ENCODE data around the gene PRKCE.

PRKCE gene

GRCh38 chr2:45928946-45929345 is 277.5 kb downstream of the PRKCE start:
- intact Hi-C loops (cut with micrococcal nuclease) = no loop called here
- H3K4me3 Mint-ChIP-seq = no peak overlapping the region
- H3K4me1 Mint-ChIP-seq (ENCODE audit: low read depth) = peaks cover 17% of the 10 kb centered on the region
- H3K27ac Mint-ChIP-seq = no peak overlapping the region
- no peaks in the 10 kb centered on the region for H3K9me3 Mint-ChIP-seq
- no peaks in the 10 kb centered on the region for H3K36me3 Mint-ChIP-seq (ENCODE audit: low read depth)
- H3K27me3 Mint-ChIP-seq = peaks cover 2% of the 10 kb centered on the region

- Mint-ChIP-seq H3K27ac (no peak overlapping the region), H3K36me3 (ENCODE audit: low read depth) (no peaks in the 10 kb centered on the region), H3K4me1 (ENCODE audit: low read depth) (peaks cover 14% of the 10 kb centered on the region), H3K4me3 (no peak overlapping the region), H3K9me3 (no peaks in the 10 kb centered on the region), H3K27me3 (peaks cover 2% of the 10 kb centered on the region)
- intact Hi-C loops (cut with micrococcal nuclease) = loop anchor here (5.0 kb wide), 1 partner anchor 38 kb away; no protein-coding TSS in a partner anchor
Observed at GRCh38 chr2:45929674-45930395, 278.4 kb downstream of the PRKCE start.

DNA sequence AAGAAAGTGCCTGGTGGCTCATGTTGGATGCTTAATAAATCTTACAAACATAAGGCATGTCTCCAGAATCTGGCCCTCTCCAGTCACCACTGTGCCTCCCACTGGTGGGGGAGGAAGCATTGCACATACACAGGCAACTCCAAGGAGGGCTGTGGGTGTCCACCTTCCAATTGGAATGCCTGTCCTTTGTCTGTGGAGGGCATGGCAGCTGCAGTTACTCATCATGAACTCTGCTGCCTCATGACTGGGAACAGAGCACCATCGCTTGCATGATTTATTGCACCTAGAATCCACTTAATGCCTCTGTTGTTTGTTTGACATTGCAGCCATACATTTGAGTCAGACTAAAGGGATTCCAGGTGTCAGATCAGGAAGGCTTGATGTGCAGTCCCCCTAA is 278.9 kb downstream of the PRKCE start:
- H3K27ac Mint-ChIP-seq = no peak overlapping the region
- no peak overlapping the region for H3K4me3 Mint-ChIP-seq
- H3K4me1 Mint-ChIP-seq (ENCODE audit: low read depth) = peaks cover 13% of the 10 kb centered on the region
- H3K27me3 Mint-ChIP-seq = peaks cover 2% of the 10 kb centered on the region
- no peaks in the 10 kb centered on the region for H3K36me3 Mint-ChIP-seq (ENCODE audit: low read depth)
- intact Hi-C loops (cut with micrococcal nuclease) = loop anchor here (5.0 kb wide), 1 partner anchor 38 kb away; no protein-coding TSS in a partner anchor
- H3K9me3 Mint-ChIP-seq = no peaks in the 10 kb centered on the region

GRCh38 chr2:45932278-45932975 is 281.0 kb downstream of the PRKCE start:
- intact Hi-C loops (cut with micrococcal nuclease) = loop anchor here (5.0 kb wide), 1 partner anchor 40 kb away; no protein-coding TSS in a partner anchor
- H3K4me3 Mint-ChIP-seq = no peak overlapping the region
- H3K36me3 Mint-ChIP-seq (ENCODE audit: low read depth) = no peaks in the 10 kb centered on the region
- peaks cover 2% of the 10 kb centered on the region for H3K27me3 Mint-ChIP-seq
- H3K27ac Mint-ChIP-seq = no peak overlapping the region
- H3K4me1 Mint-ChIP-seq (ENCODE audit: low read depth) = peaks cover 19% of the 10 kb centered on the region
- no peaks in the 10 kb centered on the region for H3K9me3 Mint-ChIP-seq

GRCh38 chr2:45935791-45936622 is 284.5 kb downstream of the PRKCE start:
- Mint-ChIP-seq H3K27ac (no peak overlapping the region), H3K4me1 (ENCODE audit: low read depth) (peaks cover 6% of the 10 kb centered on the region), H3K36me3 (ENCODE audit: low read depth) (no peaks in the 10 kb centered on the region), H3K4me3 (no peak overlapping the region), H3K9me3 (no peaks in the 10 kb centered on the region), H3K27me3 (peaks cover 2% of the 10 kb centered on the region)
- intact Hi-C loops (cut with micrococcal nuclease) = loop anchor here (1.0 to 2.0 kb wide), 2 partner anchors 157 to 293 kb away; no protein-coding TSS in a partner anchor

- intact Hi-C loops (cut with micrococcal nuclease) = loop anchor here (1.0 to 2.0 kb wide), 2 partner anchors 158 to 293 kb away; no protein-coding TSS in a partner anchor
- H3K27me3 Mint-ChIP-seq = no peaks in the 10 kb centered on the region
- no peak overlapping the region for H3K4me3 Mint-ChIP-seq
- H3K27ac Mint-ChIP-seq = no peak overlapping the region
- no peaks in the 10 kb centered on the region for H3K36me3 Mint-ChIP-seq (ENCODE audit: low read depth)
- no peaks in the 10 kb centered on the region for H3K9me3 Mint-ChIP-seq
- H3K4me1 Mint-ChIP-seq (ENCODE audit: low read depth) = peaks cover 6% of the 10 kb centered on the region
Observed at GRCh38 chr2:45936623-45936979, 285.1 kb downstream of the PRKCE start.

- intact Hi-C loops (cut with micrococcal nuclease) = loop anchor here (2.0 kb wide), 1 partner anchor 159 kb away; no protein-coding TSS in a partner anchor
- H3K9me3 Mint-ChIP-seq = no peaks in the 10 kb centered on the region
- H3K27me3 Mint-ChIP-seq = no peaks in the 10 kb centered on the region
- H3K27ac Mint-ChIP-seq = no peak overlapping the region
- H3K36me3 Mint-ChIP-seq (ENCODE audit: low read depth) = no peaks in the 10 kb centered on the region
- peaks cover 6% of the 10 kb centered on the region for H3K4me1 Mint-ChIP-seq (ENCODE audit: low read depth)
- H3K4me3 Mint-ChIP-seq = no peak overlapping the region
Observed at GRCh38 chr2:45937990-45938389, 286.5 kb downstream of the PRKCE start.

DNA sequence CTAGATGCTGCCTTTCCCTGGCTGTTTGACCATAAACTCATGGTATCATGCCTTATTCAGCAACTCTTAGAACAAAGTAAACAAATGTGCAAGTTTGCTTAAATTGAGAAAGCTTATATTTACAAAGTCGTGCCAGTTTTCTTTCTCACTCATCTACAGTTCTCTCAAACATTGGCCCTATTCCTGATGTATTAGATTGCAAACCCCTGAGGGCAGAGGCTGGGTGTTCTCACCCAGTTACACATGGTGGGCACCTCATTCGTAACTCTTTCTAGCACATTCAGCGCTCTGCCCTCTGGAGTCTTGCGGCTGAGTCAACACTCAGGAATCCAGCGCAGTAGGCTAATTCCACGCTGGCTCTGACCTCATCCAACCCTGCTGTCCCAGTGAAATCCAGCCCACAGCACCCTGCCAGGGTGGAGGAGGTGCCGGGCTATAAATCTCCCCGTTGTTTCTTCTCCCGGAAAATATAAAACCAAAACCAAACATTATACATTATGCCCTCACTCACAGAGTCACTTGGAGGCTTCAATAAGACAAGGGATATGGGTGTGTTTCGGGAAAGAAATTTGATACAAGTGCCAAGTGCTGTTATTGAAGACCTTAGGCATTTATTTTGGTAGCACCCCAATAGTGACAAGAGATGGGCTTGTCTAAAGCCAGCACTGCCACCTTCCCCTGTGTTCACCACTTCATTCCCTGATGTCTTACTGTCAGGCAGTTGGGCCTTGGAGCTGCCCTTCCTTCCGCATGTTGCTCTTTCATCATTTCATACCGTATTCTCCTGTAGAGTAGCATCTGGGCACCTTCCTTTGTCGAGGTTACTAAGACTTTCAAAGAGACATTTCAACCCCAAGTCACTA is 287.4 kb downstream of the PRKCE start:
- Mint-ChIP-seq H3K9me3 (no peaks in the 10 kb centered on the region), H3K27me3 (no peaks in the 10 kb centered on the region), H3K4me1 (ENCODE audit: low read depth) (peaks cover 6% of the 10 kb centered on the region), H3K36me3 (ENCODE audit: low read depth) (no peaks in the 10 kb centered on the region), H3K27ac (no peak overlapping the region), H3K4me3 (no peak overlapping the region)
- intact Hi-C loops (cut with micrococcal nuclease) = no loop called here

DNA sequence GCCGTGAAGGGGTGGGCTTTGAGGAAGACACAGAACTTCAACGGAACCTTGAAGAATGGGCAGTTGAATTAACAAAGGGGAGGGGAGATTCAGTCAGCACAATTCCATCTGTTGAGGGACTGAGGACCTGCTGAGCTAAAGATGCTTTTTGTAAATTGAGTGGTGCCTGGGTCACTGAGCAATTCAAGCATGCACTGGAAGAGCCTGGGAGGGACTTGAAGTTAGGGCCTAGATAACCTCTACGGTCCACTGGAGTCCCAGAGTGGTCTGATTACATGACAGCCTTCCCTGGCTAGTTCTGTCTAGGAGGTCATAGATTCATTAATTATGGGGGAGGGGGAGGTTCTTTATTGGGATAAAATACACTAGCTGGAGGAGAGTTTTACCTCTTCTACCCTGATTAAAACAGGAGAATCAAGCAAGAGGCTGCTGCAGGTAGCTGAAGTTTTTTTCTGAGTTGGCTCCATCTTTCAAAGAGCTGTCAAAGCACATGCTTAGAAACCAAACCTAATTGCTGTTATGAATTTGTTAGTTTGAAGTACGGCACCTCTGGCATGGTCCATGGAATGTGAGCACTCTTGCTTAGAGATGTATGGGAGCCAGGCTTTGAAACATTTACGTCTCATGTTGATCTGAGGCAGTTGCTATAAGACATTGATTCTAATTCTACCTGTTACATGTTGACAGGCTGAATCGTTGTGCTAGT is 290.2 kb downstream of the PRKCE start:
- intact Hi-C loops (cut with micrococcal nuclease) = no loop called here
- H3K36me3 Mint-ChIP-seq (ENCODE audit: low read depth) = no peaks in the 10 kb centered on the region
- H3K4me3 Mint-ChIP-seq = no peak overlapping the region
- H3K4me1 Mint-ChIP-seq (ENCODE audit: low read depth) = peaks cover 8% of the 10 kb centered on the region
- no peak overlapping the region for H3K27ac Mint-ChIP-seq
- H3K27me3 Mint-ChIP-seq = no peaks in the 10 kb centered on the region
- no peaks in the 10 kb centered on the region for H3K9me3 Mint-ChIP-seq

- Mint-ChIP-seq H3K36me3 (ENCODE audit: low read depth) (no peaks in the 10 kb centered on the region), H3K27me3 (no peaks in the 10 kb centered on the region), H3K4me3 (no peak overlapping the region), H3K4me1 (ENCODE audit: low read depth) (peaks cover 8% of the 10 kb centered on the region), H3K9me3 (no peaks in the 10 kb centered on the region), H3K27ac (no peak overlapping the region)
- intact Hi-C loops (cut with micrococcal nuclease) = no loop called here
Observed at GRCh38 chr2:45942237-45942738, 290.8 kb downstream of the PRKCE start.

GRCh38 chr2:45943219-45944044 is 292.0 kb downstream of the PRKCE start:
- Mint-ChIP-seq H3K4me3 (no peak overlapping the region), H3K9me3 (no peaks in the 10 kb centered on the region), H3K27ac (no peak overlapping the region), H3K4me1 (ENCODE audit: low read depth) (peaks cover 8% of the 10 kb centered on the region), H3K27me3 (no peaks in the 10 kb centered on the region), H3K36me3 (ENCODE audit: low read depth) (no peaks in the 10 kb centered on the region)
- intact Hi-C loops (cut with micrococcal nuclease) = no loop called here

- intact Hi-C loops (cut with micrococcal nuclease) = no loop called here
Observed at GRCh38 chr2:45944074-45944473, 292.6 kb downstream of the PRKCE start.

More at GRCh38 chr2:45944074-45944473, 292.6 kb downstream of the PRKCE start:
- Mint-ChIP-seq H3K9me3 (no peaks in the 10 kb centered on the region), H3K27me3 (no peaks in the 10 kb centered on the region), H3K4me1 (ENCODE audit: low read depth) (peaks cover 8% of the 10 kb centered on the region), H3K27ac (no peak overlapping the region), H3K4me3 (no peak overlapping the region), H3K36me3 (ENCODE audit: low read depth) (no peaks in the 10 kb centered on the region)
